NCI-H187 treated with DMSO at 0.1 percent for 48 hours (cell line): Measurements from ENCODE around the gene LTB.

Source experiments
- DNase-seq: peaks from one replicate; lab custom pipeline; 2025; lab: John Stamatoyannopoulos, UW

LTB gene, protein sequence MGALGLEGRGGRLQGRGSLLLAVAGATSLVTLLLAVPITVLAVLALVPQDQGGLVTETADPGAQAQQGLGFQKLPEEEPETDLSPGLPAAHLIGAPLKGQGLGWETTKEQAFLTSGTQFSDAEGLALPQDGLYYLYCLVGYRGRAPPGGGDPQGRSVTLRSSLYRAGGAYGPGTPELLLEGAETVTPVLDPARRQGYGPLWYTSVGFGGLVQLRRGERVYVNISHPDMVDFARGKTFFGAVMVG

DNA sequence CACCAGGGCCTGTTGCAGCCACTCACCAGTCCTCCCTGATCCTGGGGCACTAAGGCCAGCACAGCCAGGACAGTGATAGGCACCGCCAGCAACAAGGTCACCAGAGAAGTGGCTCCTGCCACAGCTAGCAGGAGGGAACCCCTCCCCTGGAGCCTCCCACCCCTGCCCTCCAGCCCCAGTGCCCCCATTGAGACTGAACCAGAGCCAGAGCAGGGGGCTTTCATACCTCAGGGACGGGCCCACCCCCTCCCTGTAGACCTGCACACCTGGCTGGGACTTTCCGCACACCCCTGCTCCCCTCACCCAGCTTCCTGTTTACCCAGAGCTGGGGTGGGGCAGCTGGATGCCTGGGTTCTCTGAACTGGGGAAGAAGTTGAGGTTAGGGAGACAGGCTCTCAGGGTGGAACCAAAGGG is at the start of gene LTB:
Gene LTB, minus strand, starts transcription at position 195 of the 414 bp plus-strand sequence. Its CDS starts 7 bp downstream, at position 188.
- no peak for DNase-seq

DNA sequence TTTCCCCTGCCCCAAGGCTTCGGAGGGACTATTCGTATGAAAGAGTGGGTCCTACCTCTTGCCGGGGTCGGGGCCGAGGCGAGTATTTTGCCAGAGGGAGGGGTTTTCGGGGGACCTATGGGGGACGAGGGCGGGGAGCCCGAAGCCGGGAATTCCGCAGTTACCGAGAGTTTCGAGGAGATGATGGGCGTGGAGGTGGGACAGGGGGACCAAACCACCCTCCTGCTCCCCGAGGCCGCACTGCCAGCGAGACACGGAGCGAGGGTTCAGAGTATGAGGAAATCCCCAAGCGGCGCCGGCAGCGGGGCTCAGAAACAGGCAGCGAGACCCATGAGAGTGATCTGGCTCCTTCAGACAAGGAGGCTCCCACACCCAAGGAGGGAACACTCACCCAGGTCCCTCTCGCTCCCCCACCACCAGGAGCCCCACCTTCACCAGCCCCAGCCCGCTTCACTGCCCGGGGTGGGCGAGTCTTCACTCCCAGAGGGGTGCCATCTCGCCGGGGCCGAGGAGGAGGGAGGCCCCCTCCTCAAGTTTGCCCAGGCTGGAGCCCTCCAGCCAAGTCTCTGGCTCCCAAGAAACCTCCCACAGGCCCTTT is 49.6 kb upstream of the LTB start:
- DNase-seq = no peak

DNA sequence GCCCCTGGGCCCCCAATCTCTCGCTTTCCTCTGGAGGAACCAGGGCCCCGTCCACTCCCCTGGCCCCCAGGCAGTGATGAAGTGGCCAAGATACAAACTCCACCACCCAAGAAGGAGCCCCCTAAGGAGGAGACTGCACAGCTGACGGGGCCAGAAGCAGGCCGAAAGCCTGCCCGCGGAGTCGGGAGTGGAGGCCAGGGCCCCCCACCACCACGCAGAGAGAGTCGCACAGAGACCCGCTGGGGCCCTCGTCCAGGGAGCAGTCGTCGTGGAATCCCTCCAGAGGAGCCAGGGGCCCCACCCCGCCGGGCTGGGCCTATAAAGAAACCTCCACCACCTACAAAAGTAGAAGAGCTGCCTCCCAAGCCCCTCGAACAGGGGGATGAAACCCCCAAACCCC is 49.0 kb upstream of the LTB start:
- DNase-seq = no peak

DNA sequence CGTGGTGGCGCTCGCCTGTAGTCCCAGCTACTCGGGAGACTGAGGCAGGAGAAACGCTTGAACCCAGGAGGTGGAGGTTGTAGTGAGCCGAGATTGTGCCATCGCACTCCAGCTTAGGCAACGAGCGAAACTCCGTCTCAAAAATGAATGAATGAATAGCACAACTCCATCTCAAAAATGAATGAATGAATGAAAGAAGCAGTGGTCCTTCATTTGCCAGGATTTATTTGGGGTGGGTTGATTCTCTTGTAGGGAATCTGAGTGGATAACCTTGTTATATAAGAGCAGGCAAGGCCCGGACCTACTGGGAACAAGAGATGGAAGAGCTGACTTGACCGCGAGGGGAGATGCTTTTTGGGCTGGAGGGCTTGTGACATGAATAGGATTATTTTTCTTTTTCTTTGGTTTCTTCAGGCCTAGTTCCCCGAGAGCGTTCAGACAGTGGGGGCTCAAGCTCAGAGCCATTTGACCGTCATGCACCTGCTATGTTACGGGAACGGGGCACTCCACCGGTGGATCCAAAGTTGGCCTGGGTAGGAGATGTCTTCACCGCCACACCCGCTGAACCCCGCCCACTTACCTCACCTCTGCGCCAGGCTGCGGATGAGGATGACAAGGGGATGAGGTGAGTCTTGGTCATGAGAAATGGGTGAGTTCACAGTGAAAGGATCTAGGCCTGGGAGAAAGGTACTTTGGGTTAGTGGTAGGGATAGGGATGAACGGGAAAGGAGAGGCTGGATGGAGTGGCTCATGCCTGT is 48.1 kb upstream of the LTB start:
- no peak for DNase-seq

DNA sequence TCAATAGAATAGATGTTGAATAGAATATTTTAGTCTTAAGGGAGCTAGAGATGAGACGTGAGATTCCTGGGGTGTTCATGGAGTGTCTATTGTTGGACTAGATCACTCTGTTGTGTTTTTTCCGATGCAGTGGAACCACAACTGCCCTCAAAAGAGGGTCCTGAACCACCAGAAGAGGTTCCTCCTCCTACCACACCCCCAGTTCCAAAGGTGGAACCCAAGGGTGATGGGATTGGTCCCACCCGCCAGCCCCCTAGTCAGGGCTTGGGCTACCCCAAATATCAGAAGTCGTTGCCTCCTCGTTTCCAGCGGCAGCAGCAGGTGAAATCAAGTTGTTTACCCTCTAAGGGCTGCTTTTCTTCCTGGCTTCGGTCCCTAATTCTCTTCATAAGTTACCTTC is 46.8 kb upstream of the LTB start:
- no peak for DNase-seq

DNA sequence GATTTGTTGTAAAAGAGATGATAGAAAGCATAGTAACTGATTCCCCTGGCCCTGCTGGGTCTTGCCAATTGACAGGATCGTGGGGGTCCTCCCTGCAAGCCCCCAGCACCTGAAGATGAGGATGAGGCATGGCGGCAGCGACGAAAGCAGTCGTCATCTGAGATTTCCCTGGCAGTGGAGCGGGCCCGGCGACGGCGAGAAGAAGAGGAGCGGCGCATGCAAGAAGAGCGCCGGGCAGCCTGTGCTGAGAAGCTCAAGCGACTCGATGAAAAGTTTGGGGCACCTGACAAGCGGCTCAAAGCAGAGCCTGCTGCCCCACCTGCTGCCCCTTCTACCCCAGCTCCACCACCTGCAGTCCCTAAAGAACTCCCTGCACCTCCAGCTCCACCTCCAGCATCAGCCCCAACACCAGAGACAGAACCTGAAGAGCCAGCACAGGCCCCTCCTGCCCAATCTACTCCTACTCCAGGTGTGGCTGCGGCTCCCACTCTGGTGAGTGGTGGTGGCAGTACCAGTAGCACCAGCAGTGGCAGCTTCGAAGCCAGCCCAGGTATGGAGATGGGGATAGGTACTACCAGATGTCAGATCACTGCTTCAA is 45.6 kb upstream of the LTB start:
- DNase-seq = no peak

DNA sequence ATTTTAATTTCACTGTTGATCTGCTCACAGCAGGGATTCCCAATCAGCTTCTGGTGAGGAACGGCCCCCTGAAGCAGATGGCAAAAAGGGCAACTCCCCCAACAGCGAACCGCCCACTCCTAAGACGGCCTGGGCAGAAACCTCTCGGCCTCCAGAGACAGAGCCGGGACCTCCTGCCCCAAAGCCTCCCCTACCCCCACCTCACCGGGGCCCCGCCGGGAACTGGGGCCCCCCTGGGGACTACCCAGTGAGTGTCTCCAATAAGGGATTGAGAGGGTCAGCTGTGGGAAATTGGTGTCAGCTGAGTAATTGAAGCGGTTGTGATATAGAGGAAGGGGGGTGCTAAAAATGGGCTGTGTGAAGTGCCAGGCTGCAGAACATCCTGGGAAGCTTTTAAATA is 44.7 kb upstream of the LTB start:
- no peak for DNase-seq

DNA sequence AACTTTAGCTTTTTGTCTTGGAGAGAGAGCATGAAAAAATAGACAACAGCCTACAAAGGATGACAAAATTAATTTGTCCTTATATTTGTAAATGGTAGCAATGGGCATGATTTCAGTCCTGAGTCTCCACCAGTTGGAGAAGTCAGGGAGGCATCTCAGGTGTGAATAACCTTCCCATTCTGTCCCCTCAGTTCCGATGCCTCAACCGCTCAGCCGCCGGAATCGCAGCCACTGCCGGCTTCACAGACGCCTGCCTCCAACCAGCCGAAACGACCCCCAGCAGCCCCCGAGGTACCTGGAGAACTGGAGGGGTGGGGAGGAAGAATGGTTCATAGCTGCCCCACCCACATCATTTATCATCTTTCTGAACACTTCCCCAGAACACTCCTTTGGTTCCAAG is 41.8 kb upstream of the LTB start:
- no peak for DNase-seq

DNA sequence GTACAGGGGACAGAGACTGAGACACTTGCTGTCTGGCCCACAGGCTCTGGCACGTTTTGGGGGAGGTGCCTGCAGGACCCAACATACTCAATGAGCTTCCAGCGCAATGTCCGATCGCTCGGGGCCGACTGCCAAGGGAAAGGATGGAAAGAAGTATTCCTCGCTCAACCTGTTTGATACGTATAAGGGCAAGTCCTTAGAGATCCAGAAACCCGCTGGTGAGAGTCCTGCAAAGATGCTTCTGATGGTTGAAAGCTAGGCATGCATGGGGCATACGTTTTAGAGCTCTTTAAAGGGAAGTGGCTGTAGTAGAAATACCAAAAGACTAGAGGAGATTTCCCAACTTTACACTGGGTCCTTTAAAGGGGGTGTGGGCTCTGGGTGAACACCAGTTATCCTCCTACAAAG is 40.5 kb upstream of the LTB start:
- no peak for DNase-seq

DNA sequence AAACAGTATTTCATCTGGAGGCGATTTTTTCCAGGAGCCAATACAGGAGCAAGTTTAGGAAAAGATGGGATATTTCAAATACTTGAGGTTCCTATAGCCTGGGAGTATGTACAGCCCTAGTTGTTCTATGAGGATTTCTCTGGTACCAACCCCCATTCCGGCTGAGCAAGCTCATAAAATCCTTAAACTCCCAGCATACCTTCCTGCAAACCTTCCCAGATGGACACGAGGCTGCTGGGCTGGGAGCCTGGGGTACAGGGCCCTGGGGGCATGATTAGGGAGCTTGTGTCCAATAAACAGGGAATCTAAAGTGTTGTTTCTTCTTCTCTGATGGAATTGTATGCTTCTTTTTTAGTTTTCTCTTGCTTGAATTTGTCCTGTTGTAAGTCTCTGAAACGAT is 39.8 kb upstream of the LTB start:
- no peak for DNase-seq

DNA sequence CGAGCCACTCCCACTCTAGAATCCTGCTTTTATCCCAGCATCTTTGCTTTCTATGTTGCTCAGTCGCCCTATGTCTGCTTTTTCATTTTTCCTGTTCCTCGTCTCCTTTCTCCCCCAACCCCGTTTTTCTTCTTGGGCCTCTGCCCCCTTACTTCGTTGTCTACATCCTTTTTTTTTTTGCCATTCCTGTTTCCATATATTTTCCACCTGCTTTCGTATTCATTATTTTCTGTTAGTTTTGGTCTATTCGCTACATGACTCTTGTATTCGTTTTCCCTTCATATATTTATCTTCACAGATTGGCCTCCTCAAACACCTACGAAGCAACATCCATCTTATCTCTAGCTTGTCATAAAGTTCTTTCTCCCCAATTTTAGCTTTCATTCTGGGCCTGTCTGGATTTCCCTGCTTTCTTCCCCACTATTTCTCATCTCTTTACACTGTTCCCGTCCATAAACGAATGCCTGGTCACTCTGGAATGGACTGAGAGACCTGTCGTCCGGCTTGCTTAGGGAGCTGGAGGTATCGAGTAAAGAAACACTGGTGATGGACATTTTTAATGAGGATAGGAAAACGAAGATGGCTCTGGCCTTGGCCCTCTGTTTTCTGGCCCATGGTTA is 39.2 kb upstream of the LTB start:
- no peak for DNase-seq

DNA sequence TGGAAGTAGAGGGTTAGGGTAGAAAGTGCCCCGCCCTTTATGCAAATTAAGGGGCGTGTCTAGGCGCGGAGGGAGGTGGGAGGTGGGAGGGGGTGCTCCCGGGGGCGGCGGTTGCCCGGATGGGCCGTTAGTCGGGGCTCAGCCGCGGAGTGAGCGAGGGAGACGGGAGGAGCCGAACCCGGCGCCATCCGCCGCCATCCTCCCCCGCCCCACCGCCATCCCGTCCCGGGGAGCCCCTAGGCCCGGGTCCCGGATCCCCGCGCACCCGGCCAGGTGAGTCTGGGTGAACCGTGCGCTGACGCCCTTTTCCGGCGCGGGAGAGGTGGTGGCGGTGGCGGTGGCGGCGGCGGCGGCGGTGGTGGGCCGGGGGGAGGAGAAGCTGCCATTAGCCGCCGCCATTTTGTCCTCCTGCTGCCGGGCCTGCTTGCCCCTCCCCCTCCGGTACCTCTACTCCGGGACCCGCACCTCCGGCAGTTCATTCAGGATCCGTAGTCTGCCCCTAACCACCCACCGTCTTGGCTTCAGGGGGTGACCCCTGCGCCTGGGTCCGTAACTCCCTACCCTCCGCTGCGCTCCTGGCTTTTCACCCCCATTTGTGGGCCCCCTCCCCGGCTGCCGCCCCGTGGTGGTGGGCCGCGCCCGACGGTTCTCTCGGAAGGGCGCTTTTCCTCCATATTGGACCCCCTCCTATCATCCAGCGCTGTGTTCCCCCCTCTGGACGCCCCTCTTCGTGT is 38.5 kb upstream of the LTB start, which contains the start of gene PRRC2A:
Gene PRRC2A, plus strand, starts transcription at position 130 of the 734 bp plus-strand sequence. CDS start 2,075 bp downstream, outside the sequence.
- DNase-seq = peak; percentile 18

DNA sequence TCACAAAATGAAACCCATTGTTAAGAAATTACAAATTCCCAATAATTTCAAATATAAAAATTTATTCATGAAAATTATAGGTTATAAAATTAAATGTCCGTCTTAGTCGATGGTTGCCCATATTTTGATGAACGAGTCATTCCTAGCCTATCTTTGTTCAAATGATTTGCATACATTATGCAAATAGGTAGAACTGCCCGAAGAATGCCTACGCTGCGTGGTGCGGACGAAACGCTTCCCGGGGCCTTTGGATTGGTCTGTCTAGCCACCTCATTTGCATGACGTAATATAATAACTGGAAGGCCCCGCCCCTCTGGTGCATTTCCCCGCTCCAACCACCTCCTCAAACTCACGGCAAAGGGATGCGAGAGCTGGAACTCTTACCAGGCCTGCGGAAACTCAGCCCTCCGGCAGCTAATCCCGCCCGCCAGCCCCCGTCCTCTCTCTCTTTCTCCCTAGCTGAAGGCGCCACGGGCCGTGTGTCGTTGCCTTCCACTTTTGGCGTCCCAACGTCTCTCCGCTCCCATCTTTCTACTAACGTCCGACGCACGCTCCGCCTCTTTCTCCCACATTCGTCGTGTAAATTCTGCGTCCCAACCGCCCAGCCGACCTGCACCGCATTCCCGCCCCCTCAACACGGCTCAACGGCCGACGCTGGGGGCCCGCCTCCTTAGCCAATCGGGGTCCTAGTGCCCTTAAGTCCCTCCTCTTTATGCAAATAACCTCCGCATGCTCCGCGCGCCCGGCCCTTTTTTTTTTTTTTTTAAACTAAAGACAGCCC is 37.8 kb upstream of the LTB start:
- DNase-seq = peak; percentile 89

DNA sequence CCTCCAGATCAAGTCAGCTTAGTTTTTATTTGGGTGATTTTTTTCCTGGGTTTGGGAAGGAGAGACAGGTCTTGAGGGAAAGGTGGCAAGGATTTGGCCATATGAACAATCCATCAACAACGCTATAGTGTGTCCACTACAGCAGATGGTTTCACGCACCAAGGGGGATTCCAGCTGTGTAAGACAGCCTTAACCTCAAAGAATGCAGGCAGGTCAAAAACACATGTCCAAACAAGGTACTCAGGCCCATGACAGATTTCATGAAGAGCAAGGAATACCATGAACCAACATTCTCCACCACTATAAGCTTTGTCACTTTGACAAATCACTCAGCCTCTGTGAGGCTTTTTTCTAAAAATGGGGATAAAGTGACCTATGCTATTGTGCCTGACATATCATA is 34.8 kb upstream of the LTB start:
- DNase-seq = no peak

DNA sequence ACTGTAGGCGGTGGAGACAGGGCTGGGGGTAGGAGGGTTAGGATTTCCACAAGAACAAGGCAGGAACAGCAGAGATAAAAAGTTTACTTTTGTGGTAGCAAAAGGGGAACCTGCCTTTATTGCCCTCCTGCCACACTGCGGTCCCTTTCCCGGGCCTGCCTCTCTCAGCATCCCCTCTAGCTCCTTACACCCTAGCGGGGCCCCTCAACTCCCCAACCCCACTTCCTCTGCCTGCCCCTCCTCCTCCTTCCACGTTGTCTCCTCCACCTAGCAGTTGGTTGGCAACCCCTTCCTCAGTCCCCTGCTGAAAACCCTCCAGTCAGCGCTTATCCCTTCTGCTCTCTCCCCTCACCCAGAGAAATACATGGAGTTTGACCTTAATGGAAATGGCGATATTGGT is 33.5 kb upstream of the LTB start:
- no peak for DNase-seq

DNA sequence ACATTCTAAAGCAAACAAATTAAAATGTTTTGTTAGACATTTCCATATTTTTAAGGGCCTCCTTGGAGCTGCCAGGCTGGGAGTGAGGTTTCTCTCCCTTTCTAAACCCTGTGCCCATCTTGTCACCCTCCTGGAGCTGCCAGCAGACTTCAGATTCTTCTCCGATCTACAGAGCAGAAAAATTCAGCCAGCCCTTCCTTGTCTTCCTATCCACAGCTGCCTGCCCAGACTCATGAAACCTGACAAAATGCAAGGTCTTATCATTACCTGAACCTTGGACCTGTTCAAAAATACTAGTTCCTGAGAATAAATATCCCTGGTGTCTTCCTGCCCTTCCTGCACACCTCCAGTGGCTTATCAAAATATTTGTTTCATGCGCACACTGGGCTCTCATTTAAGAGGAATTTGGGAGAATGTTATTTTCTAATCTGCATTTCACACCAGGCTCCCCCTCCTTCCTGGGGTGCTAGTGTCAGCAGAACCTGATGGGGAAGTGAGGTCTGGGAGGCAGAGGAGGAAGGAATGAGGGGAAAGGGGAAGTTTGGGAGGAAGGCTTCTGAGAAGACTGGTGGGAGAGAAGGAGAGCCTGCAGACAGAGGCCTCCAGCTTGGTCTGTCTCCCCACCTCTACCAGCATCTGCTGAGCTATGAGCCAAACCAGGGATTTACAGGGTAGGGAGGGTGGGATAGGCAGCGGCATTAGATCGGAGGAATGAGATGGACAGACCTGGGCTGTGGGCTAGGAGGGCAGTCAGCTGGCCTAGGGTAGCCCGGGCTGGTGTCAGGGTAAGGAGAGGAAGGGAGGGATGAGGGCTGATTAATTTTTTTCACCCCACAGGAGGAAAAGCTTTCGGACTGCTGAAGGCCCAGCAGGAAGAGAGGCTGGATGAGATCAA is 32.7 kb upstream of the LTB start, which contains the start of gene AIF1:
Gene AIF1, plus strand, starts transcription at position 551 of the 895 bp plus-strand sequence. Its CDS starts 96 bp downstream, at position 647.
- no peak for DNase-seq

DNA sequence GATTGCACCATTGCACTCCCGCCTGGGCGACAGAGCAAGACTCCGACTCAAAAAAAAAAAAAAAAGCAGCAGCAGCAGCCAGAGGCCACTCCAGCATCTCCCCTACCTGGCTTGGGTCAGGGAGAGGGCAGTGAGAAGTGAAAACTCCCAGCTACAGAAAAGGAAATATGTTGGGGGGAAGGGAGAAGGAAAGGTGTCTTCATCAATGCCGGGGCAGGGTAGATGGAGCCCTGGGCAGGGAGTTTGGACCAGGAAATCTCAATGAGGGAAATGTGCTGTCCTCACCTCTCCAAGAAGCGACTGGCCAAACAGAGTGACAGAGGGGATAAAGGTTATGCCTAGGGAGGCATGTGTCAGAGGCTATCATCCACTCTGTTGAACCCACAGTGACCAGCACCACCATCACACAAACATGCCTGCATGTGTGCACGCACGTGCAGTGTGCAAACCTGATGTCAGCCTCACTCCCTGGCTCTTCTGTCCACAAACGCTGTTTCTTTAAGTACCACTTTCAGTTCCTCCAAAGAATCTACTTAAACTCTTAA is 31.9 kb upstream of the LTB start:
- no peak for DNase-seq

DNA sequence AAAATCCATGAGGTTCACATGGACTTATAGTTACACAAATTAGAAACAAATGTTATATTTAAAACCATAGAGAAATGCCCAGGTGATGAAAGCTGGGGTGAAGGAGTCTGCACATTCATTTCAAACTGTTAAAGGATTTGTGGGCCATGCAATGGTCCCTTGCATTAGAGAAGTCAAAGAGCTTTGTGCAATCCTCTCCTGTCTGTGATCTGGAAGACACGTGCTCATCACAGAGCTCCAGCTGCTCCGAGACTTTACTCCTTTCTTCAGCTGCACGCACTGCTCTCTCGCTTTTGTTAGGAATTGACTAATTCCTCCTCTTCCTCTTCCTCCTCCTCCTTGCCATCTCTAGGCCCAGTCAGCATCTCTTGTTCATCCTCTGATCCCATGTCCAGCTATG is 28.7 kb upstream of the LTB start:
- DNase-seq = no peak
